ENCODE results near the gene CNST. TPM values are rescaled to one million over a fixed set of nuclear protein-coding genes. Genes with fewer than 3 reads are reported as not detected.

Gene CNST
- total and polyA plus RNA-seq, 2 of the 13 experiments (the other 11 are each of a cell fraction or from before 2014, with no cell fraction given), result 6.3 to 12.4 TPM

- TF ChIP-seq HMGXB3 (CRISPR knock-in tag; IDR thresholded peaks at IDR 0.05; ENCODE audit: borderline replicate concordance) (no peak), ZNF790 (CRISPR knock-in tag; IDR thresholded peaks at IDR 0.05; ENCODE audit: borderline replicate concordance) (no peak), SSRP1 (CRISPR knock-in tag; IDR thresholded peaks at IDR 0.05) (no peak), TAF1 (CRISPR knock-in tag; IDR thresholded peaks at IDR 0.05) (no peak), ZNF740 (CRISPR knock-in tag; IDR thresholded peaks at IDR 0.05) (no peak), NR0B2 (CRISPR knock-in tag; IDR thresholded peaks at IDR 0.05) (no peak), SAP130 (CRISPR knock-in tag; IDR thresholded peaks at IDR 0.05; ENCODE audit: low read depth) (peak; percentile 24; the same call in 1 of the 2 replicates), SOX6 (IDR thresholded peaks at IDR 0.05) (no peak), SOX6 (CRISPR knock-in tag; IDR thresholded peaks at IDR 0.05) (peak; percentile 45; the same call in 1 of the 2 replicates), ZNF883 (CRISPR knock-in tag; IDR thresholded peaks at IDR 0.05; ENCODE audit: not compliant biosample characterization) (no peak), HNF4A (CRISPR knock-in tag; IDR thresholded peaks at IDR 0.05) (0 out of 2 replicates have a peak, but pooled peaks have one; percentile 6), PITX1 (CRISPR knock-in tag; IDR thresholded peaks at IDR 0.05) (peak; percentile 50; the same call in 1 of the 2 replicates), KLF6 (CRISPR knock-in tag; IDR thresholded peaks at IDR 0.05) (no peak), SETDB1 (CRISPR knock-in tag; IDR thresholded peaks at IDR 0.05; ENCODE audit: borderline replicate concordance) (no peak), ZNF331 (CRISPR knock-in tag; IDR thresholded peaks at IDR 0.05) (no peak), ZNF383 (CRISPR knock-in tag; IDR thresholded peaks at IDR 0.05; ENCODE audit: borderline replicate concordance) (no peak), ZNF709 (CRISPR knock-in tag; IDR thresholded peaks at IDR 0.05) (peak; percentile 38; the same call in 1 of the 2 replicates), ZBTB43 (CRISPR knock-in tag; conservative IDR thresholded peaks at IDR 0.05) (peak; percentile 36; the same call in 1 of the 2 replicates), ZFP82 (CRISPR knock-in tag; IDR thresholded peaks at IDR 0.05; ENCODE audit: borderline replicate concordance) (no peak), ZNF572 (CRISPR knock-in tag; IDR thresholded peaks at IDR 0.05) (no peak), HOXD1 (CRISPR knock-in tag; IDR thresholded peaks at IDR 0.05) (no peak), ZNF839 (CRISPR knock-in tag; IDR thresholded peaks at IDR 0.05; ENCODE audit: borderline replicate concordance) (no peak)
Observed at GRCh38 chr1:246608616-246609376, 42.5 kb downstream of the CNST start (continued).

Data from HepG2 (cell line).